HG02571 (cell line): ENCODE measurements around the gene SASH1.

Source experiments
- ATAC-seq: cut with Tn5 transposase; IDR thresholded peaks from one replicate; pipeline ENCODE4 v1.9.1; 2021; ENCODE audit warnings: mild to moderate bottlenecking, moderate library complexity; ENCODE audit not compliant: unreplicated experiment

The SASH1 gene

GRCh38 chr6:148455674-148456558 lies 113.3 kb downstream of the SASH1 start:
- no peak for ATAC-seq

- ATAC-seq, result no peak
These were observed 114.7 kb downstream of the SASH1 start for GRCh38 chr6:148457137-148457842.

- no peak for ATAC-seq
These were observed 115.2 kb downstream of the SASH1 start for GRCh38 chr6:148457843-148458159.

- ATAC-seq, result no peak
These were observed 116.6 kb downstream of the SASH1 start for GRCh38 chr6:148459238-148459637.

- no peak for ATAC-seq
These were observed 118.4 kb downstream of the SASH1 start for GRCh38 chr6:148460876-148461646.

GRCh38 chr6:148461986-148462577 lies 119.4 kb downstream of the SASH1 start:
- no peak for ATAC-seq

GRCh38 chr6:148463671-148464070 lies 121.0 kb downstream of the SASH1 start:
- ATAC-seq, result no peak

- ATAC-seq, result no peak
These were observed 121.8 kb downstream of the SASH1 start for GRCh38 chr6:148464319-148465010.

- ATAC-seq, result no peak
These were observed 122.3 kb downstream of the SASH1 start for GRCh38 chr6:148465011-148465335.

- no peak for ATAC-seq
These were observed 123.0 kb downstream of the SASH1 start for GRCh38 chr6:148465670-148466069.

GRCh38 chr6:148466158-148466557 lies 123.5 kb downstream of the SASH1 start:
- ATAC-seq, result no peak

- ATAC-seq, result no peak
These were observed 125.3 kb downstream of the SASH1 start for GRCh38 chr6:148467926-148468325.

GRCh38 chr6:148470156-148470555 lies 127.5 kb downstream of the SASH1 start:
- ATAC-seq, result no peak

- ATAC-seq, result no peak
These were observed 128.2 kb downstream of the SASH1 start for GRCh38 chr6:148470606-148471465.

GRCh38 chr6:148471624-148472159 lies 129.1 kb downstream of the SASH1 start:
- no peak for ATAC-seq

- no peak for ATAC-seq
These were observed 129.8 kb downstream of the SASH1 start for GRCh38 chr6:148472171-148473105.

- no peak for ATAC-seq
These were observed 136.9 kb downstream of the SASH1 start for GRCh38 chr6:148479497-148479896.

- ATAC-seq, result no peak
These were observed 144.8 kb downstream of the SASH1 start for GRCh38 chr6:148487461-148487860.
